GM18499 (cell line): Measurements from ENCODE around the gene TNFAIP8L1.

ENCODE experiments used
- ATAC-seq: cut with Tn5 transposase; IDR thresholded peaks from one replicate; pipeline ENCODE4 v1.9.1; 2021; ENCODE audit warnings: moderate number of reproducible peaks; ENCODE audit not compliant: insufficient read depth, unreplicated experiment

The TNFAIP8L1 gene

DNA sequence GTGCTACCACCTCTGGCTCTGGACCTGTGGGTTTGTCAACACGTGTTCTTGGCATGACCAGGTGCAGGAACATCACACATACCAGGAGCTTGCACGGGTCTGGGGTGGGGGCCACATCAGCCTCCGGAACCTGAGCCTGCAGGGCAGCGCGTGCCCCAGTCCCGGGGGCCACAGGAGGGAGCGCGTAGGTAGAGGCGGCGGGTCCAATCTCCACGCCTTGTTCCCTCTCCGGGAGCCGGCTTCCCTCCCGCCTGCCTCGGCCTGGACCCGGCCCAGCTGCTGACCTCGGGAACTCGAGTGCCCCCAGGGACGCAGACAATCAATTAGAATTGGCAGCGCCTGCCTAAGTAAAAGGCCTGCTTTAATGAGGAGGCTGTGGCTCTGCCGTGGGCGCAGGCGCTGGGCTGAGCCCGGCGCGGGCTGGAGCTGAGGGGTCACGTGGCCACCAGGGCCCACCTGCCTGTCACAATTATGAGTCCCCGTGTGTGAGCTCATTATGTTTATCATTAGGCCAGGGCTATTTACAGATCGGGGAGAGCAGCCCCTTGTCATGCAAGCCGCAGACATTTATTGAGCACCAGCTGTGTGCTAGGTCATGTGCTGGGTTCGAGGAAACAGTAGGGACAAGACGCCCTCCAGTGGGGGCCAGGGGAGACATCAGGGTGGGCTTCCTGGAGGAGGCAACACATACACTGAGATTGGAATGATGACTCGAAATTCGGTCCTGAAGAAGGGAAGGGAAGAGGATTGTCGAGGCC is 32.2 kb upstream of the TNFAIP8L1 start:
- no peak for ATAC-seq

DNA sequence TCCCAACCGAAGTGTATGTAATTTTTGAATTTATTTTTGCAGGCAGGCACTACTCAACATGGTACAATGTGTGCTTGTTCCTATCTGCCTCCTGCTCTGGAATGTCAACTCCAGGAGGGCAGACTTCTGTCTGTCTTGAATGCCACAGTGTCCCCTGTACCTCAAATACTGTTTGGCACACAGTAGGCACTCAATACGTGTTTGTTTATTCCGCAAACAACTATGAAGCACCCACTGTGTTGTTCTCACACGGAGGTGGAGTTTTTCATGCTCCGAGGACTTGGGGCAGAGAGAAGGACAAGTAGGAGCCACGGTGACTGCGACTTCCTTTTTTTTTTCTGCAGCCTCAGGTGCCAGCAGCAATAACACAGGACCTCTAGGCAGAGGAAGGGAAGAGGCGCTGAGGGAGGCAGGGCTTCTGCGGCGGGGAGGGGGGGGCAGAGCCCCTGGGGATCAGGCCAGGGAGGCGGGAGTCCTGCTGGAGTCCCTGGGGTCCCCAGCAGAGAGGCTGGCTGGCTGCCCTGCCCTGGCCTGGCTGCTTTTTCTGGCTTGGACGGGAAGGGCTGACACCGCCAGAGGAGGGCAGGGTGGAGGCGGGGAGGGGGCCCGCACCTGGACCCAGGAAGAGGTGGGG is 29.3 kb upstream of the TNFAIP8L1 start:
- ATAC-seq: no peak

DNA sequence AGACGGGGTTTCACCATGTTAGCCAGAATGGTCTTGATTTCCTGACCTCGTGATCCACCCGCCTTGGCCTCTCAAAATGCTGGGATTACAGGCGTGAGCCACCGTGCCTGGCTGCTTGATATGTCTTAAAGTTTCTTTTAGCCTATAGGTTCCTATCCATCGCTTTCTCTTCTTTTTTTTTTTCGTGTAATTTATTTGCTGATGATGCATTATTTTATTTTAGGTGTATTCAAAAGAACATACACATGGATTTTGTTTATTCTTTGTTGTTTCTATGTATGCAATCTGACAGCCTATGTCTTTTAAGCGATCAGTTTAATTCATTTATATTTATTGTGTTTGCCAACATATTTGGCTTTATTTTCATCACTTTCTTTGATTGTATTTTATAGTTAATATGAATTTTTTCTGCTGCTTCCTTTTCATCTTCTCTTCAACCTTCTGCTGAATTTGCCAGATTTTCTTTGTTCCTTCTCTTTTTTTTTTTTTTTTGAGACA is 26.0 kb upstream of the TNFAIP8L1 start:
- no peak for ATAC-seq

DNA sequence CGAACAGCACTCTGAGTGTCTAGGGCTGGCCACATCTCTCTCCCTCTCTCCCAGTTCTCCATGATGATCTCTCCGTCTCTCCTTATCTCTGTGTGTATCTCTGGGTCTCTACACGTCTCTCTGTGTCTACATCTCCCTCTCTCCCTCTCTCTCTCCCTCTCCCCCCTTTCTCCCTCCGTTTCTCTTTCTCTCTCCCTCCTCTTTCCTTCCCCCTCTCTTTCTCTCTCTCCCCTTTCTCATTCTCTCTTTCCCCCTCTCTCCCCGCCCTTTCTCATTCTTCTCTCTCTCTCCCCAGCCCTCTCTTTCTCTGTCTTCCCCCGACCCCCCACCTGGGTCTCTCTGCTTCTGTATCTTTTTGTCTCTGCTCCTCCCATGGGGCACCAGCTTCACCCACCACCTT is 21.3 kb upstream of the TNFAIP8L1 start:
- no peak for ATAC-seq

DNA sequence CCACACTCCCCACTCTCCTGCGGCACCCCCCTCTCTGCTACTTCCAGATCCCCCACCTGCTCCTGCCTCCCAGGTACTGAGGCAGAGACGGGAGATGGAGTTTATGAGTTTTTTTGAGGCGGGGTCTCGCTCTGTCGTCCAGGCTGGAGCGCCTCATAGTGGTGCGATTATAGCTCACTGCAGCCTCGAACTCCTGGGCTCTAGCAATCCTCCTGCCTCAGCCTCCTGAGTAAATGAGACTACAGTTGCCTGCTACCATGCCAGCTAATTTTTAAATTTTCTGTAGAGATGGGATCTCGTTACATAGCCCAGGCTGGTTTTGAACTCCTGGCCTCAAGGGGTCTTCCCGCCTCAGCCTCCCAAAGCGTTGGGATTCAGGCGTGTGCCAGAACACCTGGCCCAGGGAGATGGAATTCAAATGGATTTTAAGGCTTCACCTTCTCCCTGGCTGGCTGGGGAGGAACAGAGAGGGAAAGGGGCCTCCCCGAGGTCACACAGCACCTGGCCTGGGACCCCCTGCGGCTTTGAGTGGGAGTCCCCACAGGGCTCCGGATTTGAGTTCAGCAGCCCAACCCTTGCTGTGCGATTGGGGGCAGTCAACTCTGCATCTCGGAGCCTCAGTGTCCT is 19.5 kb upstream of the TNFAIP8L1 start:
- ATAC-seq: no peak

DNA sequence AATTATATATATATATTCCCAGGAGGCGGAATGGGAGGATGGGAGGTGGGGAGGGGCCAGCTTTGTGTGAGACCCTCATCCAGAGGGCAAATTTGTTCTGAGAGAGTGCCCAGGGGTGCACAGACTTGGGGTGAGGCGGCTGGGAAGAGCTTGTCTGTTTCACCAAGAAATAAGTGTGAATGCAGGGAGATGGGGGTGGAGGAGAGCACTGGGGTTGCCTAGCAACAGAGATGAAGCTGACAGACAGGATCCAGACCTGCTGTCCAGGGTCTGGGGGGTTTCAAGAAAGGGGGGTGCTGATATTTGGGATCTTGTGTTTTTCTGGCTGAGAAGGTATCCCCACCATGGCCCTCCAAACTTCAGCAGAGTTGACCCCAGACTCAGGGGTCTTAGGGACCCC is 18.6 kb upstream of the TNFAIP8L1 start:
- no peak for ATAC-seq

DNA sequence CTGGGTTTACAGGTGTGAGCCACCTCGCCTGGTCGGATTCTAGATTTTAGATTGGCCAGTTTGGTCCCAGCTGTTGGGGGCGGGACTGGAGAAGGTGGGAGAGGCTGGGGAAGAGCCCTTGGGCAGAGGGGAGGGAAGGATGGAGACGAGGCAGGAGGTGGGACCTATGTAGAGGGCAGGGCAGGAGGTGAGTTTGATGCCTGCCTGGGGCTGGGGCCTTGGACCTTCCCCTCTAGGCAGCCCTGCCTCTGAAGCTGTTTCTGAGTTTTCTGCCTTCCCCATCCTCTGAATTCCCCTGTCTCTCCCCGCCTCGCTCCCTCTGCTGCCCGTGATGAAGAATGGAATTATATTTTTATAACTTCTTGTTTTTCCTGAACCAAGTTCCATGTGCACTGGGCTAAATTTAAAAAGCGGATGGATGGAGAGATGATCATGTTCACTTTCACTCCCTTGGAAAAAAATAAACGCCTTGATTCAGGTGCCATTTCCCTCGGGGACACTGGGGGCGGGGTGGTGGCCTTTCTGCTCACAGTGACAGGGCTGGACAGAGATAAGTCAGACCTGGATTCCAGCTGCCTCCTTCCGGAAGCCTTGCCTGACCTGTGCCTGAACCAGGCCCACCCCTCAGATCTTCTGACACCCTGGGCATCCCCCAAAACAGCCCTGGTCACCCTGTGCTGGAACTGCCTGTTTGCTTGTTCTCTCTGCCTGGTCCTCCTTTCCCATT is 16.5 kb upstream of the TNFAIP8L1 start:
- ATAC-seq: no peak

DNA sequence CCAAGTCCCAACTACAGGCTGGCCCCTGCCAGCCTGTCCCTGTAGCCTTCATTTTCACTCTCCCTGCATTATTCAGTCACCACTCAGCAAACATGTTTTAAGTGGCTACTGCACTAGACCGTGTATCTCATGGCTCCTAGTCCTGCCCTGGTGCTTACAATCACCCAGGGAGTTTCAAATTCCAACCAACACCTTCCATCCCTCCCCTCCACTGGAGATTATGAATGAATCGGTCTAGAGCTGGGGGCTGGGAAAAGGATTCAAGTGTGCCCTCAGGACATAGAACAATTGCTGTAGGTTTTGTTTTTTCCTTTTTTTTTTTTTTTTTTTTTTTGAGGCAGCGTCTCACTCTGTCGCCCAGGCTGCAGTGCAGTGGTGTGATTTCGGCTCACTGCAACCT is 15.0 kb upstream of the TNFAIP8L1 start:
- ATAC-seq: no peak

DNA sequence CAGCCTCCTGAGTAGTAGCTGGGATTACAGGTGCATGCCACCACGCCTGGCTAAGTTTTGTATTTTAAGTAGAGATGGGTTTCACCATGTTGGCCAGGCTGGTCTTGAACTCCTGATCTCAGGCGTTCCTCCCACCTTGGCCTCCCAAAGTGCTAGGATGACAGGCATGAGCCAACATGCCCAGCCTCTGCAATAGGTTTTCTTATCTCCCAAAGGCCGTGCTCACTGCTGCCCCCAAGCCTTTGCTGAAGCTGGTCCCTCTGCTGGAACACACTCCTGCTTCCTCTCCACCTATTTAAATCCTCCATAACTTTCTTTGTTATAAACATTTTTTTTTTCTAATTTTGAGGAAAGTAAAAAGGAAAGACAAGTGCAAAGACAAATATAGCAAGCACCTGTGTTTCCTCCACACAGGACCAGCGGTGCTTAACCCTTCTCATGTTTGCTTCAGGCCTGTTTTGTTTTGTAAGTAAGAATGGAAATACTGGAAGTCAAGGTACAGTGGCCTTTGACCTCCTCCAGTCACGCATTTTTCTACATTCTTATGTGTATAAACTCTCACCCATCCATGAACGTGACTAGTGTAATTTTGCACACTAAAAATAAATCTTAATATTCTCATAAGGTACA is 14.5 kb upstream of the TNFAIP8L1 start:
- ATAC-seq: no peak

DNA sequence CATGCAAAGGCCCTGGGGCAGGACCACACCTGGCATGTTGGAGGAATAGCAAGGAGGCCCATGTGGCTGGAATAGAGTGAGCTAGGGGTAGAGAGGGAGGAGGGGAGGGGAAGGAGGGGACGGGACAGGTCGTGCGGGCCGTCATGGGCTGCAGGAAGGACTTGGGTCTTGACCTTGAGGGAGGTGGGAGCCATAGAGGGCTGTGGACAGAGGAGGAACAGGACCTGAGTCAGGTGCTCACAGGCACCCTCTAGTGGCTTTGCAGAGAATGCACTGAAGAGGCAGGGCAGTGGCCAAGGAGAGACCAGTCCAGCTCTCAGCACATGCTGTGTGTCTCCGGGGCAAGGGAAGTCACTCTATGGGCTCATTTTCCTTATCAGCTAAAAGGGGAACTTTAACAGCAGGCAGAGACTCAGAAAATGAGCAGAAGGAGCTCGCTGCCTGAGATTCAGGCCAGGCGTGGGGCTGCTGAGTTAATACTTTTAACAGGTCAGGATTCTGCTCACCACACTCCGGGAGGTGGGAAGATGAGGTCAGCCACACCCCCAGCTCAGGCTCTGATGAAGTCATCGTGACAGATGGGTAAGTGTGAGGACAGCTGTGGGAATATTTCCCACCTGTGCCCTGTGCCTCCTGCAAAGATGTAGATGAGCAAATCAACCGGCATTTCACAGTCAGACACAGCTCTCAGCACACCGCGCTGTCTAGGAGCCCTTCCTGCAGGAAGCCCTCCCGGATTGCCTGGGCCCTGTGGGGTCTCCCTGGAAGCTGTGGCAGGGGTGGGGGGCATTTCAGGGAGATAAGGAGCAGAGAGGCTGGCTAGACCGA is 6.0 kb upstream of the TNFAIP8L1 start:
- no peak for ATAC-seq

DNA sequence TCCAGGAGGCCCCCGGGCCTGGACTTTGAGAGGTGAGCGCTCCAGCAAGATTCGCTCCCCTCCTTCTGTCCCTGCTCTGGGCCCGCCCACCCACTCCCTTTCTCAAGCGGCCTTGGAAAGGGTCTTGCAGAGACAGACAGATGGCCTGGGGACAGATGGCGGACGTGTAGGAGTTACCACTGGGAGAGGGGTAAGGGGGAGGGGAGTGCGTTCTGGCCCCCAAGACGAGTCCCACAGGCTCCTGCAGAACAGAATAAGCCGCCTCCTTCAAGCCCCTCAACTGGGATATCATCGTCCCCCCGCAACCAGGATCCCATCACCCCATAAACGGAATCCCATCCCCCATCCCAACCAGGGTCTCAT is 3.6 kb upstream of the TNFAIP8L1 start:
- ATAC-seq: no peak

DNA sequence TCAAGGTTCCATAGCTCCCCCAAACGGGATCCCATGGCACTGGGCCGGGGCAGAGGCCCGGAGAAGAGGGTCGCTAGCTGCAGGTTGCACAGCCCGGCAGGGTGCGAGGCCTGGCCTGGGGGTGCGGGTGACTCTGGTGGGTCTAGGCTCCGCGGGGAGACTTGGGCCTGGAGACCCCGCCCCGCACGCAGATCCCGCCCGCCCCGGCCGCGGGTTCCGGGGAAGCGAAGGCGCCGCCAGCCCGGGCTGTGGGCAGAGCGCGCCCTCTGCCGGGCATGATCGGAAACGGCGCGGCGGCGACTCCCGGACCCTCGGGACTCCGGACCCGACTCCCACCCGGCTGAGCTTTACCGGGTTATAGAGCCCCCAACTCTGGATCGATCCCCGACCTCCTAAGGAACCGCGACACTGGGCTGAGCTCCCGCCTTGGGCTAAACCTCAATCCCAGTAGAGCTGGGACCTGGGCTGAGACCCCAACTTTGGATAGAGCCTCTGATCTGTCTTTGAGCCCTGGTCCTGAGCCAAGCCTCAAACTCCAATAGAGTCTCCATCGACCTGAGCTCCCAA is 3.1 kb upstream of the TNFAIP8L1 start:
- ATAC-seq: no peak

DNA sequence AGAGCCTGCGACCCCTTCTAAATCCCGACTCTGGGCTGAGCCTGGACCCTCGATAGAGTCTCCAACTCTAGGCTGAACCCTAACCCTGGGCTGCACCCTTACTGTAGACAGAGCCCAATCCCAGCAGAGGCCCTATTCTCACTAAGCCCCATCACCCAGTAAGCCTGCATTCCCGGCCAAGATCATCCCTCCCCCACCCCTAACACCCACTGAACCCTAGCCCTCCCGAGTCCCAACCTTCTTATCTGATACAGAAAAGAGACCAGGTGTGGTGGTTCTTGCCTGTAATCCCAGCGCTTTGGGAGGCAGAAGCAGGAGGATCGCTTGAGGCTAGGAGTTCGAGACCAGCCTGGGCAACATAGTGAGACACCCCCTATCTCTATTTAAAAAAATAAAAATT is 2.6 kb upstream of the TNFAIP8L1 start:
- no peak for ATAC-seq

DNA sequence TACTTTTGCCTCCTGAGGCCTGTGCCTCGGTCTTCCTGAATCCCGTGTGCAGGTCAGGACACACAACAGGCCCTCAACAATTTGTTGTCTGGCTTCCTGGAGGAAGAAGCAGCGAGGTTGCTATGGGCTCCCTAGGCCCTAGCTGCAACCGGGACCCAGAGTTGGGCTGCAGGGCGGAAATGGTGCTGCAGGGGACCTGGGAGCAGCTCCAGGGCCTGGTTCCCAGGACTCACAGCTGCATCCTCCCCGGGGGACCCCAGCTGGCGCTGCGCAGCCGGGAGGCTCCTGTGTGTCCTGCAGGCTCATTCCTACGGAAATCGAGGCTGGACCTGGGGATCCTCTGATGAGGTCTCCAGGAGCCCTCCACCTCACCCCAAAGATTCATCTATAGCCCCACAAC is 999 bp upstream of the TNFAIP8L1 start:
- ATAC-seq: no peak

DNA sequence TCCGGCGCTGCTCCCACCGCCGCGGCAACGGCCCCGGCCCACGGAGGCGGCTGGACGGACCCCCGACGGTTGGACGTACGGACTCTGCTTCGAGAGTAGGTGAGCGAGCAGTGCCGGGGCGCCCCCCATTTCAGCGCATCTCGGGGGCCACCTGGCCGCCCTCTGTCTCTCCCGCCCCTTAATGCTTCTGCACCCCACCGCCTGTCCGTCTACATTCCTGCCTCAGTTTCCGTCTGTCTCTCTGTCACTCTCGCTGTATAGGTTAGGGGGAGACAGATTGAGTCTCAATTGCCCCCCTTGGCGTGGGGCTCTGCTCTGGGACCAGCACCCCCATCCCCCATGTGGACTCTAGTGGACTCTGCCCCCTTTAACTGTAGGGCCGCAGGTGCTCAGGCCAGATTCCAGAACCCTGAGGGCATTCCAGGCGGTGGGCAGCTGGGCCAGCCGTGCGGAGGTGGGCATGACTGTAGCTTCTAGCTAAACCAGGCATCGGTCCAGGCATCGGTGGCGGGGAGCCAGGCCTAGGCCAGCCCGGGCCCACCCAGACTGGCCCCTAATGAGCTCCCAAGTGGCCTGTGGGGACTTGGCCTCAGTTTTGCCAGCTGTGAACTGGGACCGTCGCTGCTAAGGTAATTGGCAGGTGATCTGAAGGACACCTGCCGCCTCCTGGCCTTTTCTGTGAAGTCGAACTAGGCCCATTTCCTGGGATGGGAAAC is 373 bp downstream of the TNFAIP8L1 start:
- peak; percentile 8 for ATAC-seq

DNA sequence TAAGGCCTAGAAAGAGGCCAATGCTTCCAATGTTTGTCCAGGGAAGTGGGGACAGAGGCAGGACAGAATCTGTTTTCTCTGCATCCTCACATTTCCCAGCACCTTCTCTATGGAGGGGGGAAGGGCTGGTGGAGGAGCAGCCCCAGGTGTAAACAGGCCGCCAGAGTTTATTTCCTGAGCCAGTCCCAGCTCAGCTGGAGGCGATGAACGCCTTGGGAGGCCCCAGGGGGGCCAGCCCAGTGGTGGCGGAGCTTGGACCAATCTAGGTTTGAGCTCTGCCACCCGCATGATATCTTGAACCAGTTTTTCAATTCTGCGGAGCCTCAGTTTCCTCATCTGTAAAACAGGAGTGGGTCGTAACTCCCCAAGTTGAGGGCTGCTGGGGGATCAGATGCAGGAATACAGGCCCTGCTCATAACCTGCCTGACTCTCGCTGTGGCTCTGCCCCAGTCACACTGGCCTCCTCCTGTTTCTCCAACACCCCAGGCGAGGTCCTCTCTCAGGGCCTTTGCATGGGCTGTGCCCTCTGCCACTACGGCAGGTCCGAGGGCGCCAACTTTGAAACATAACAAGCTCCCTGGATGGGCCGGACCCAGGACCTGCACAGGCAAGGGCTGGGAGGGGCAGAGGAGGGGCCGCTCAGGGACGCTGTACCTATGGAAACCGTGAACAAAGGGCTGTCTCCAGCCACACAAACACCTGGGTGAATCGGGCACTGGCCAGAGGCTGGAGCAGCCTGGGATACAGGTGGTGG is 1.1 kb downstream of the TNFAIP8L1 start:
- no peak for ATAC-seq

DNA sequence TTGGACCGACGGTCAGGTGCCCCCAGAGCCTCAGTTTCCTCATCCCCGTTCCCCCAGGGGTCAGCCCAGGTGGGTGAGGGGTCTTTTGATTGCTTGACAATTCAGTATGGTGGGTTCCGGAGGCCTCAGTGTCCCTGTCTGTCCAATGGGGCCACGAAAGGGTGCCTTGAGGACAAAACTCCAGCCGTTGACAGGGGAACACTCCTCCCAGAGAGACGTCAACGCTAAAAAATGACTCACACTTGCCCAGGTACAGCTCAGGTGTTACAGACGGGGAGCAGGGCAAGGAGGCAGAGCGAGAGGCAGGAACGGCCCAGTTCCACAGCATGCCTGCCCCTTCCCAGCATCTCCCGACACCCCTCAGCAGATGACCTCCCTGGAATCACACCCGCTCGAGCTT is 1.8 kb downstream of the TNFAIP8L1 start:
- ATAC-seq: no peak

DNA sequence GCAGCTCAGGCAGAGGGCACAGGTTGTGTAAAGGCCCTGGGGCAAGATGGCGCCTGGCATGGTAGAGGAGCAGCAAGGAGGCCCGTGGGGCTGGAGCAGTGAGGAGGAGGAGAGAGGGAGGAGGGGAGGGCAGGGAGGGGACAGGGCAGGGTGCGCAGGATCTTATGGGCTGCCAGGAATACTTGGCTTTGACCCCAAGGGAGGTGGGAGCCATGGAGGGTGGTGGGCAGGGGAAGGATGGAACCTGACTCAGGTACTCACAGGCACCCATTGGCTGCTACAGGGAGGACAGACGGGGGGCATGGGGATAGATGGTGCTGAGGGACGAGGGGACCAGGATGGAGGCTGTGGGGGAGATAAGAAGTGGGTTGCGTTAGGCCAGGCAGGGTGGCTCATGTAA is 3.3 kb downstream of the TNFAIP8L1 start:
- no peak for ATAC-seq
